GM18520 (cell line): ENCODE data around the gene PRKAR1B.

Experiments
- ATAC-seq: cut with Tn5 transposase; IDR thresholded peaks from one replicate; pipeline ENCODE4 v1.9.1; 2021; ENCODE audit not compliant: unreplicated experiment

The PRKAR1B gene

DNA sequence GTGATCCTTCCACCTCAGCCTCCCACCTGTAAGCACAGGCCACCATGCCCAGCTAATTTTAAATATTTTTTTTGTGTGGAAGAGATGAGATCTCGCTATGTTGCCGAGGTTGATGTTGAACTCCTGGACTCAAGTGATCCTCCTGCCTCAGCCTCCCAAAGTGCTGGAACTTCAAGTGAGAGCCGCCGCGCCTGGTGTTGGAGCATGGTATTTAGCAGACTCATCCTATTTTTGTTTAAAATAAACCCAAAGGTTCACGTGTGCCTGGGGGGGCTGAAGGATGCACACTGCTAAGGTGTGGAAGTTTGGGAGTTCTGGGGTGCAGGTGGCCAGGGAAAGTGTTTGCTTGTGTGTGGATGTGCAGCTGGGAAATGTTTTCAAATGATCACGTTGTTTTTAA, 225.6 kb downstream of the PRKAR1B start:
- no peak for ATAC-seq

DNA sequence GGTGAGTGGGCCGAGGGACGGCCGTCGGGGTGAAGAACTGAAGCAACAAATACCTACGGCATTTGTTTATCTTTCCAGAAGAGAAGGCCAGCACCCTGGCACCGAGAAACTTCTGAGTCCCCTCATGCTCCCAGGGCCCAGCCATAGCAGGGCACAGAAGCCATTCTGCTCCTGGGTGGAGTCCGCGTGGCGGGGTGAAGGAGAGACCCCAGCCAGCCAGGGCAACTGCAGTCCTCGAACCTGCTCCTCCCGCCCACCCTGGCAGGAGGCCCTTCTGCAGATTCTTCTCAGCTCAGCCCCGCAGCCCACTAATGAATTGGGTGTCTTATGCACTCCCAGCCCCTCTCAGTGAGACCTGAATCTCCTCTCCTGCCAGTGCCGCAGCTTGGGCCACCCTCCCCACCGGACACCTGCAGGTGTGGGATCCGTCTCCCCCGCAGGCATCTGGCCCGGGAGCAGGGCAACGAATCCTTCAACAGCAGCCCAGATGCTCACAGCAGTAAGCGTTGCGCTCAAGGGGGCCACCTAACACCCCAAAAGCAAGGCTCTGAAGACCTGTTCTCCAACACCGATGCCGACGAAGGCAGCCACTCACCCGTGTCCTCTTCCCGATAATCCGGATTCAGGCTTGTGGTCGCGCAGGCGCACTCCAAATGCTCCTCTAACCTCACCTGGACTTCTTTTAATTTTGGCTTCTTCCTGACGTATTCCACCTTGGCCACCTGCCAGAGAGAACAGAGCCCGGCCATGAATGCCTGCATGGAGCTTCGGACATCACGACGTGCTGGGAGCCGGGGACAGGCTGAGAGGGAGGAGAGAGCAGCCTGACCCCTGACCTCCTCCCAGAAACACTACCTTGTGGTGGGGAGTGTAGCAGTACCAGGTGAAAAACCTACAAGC, 226.3 kb downstream of the PRKAR1B start:
- ATAC-seq: no peak

DNA sequence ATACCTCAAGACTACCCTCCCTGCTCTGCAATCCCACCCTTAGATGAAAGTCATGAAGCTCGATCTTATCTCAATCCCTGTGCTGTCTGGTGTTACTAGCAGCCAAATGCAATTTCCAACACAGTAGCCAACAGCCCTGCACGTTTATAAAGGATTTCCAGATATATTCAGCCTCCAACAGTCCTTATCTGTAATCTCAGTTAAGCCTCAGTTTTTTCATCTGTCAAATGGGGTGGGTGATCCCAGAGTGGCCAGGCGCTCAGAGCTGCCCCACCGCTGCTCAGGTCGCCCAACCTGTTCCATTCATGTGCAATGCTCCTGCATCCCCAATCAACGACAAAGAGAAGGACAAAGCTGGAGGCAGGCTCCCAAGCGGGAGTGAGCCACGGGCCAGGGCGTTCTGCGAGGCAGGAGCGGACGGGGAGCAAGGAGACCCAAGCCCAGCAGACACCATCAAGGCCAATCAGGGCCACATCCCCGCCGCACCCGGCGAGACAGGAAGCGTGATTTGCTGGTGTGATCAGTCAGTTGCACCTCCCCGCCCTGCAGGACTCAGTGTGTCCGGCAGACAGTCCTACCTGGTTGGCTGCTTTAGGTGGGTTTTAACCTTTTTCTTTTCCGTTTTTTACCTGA, 227.1 kb downstream of the PRKAR1B start:
- ATAC-seq: no peak
